Measurements from ENCODE around the gene CSNK2A2. TPM values are rescaled to one million over a fixed set of nuclear protein-coding genes. Genes with fewer than 3 reads are reported as not detected.

Gene CSNK2A2
- total and polyA plus RNA-seq, 2 donors (not counting 3 experiments of a cell fraction or from before 2014, with no cell fraction given): 43.3 to 125 TPM

DNA sequence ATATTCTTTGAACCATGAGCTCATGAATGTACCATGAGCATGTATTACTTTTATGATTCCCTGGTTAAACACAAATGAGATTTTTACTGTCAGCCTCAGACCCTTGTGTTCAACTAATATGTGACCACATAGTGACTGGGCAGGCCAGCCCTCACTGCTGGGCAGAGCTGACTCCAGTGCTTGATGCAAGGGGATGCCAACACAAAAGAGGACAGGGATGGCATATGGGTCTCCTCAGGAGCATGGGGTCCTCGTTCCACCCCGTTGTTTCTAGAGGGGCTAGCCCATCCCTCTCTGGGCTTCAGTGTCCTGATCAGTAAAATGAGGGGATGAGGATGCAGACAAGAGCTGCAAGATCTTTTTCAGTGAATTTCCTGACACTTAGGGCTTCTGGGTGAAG, 88.0 kb downstream of the CSNK2A2 start:
- H3K4me2 ChIP-seq (ENCODE audit: insufficient read depth, low read length): no peak overlapping the region
- H3K9ac ChIP-seq (replicated peaks; ENCODE audit: extremely low read depth, insufficient read depth, low read length): no peak overlapping the region
- dilution Hi-C loops (cut with MboI; ENCODE audit: extremely low pct_ligation_motif_present, low sequenced_read_pairs): no loop called here
- ChIA-PET CTCF (interaction anchor here (1.4 to 1.5 kb wide), 2 partner anchors 12 kb away, joined by 5 to 6 read pairs; no protein-coding TSS in a partner anchor), POLR2A (interaction anchor here (0.5 to 0.6 kb wide), 2 partner anchors 19 to 59 kb away, joined by 3 to 6 read pairs; partner anchors contain the start of gene CFAP20)
- H3K36me3 ChIP-seq (ENCODE audit: control insufficient read depth in 2 of 2, extremely low read depth in 1 of 2, insufficient read depth in 2 of 2, low read length in 2 of 2): peaks cover 5 to 6% of the 10 kb centered on the region in 2 experiments
- FAIRE-seq (no peak), DNase-seq (ENCODE audit: low read depth, low spot score) (no peak)
- no peaks in the 10 kb centered on the region for H3K9me3 ChIP-seq (replicated peaks; ENCODE audit: control insufficient read depth, insufficient read depth, low read length)
- TF ChIP-seq POLR2A (IDR thresholded peaks at IDR 0.05; ENCODE audit: low read depth, low read length): no peak
- TF ChIP-seq MYC (IDR thresholded peaks at IDR 0.05; ENCODE audit: low read depth, low read length): no peak
- TF ChIP-seq JUN (IDR thresholded peaks at IDR 0.05; ENCODE audit: borderline replicate concordance, insufficient read depth, insufficient read length, low read depth): no peak
- no peak for TF ChIP-seq EZH2 (IDR thresholded peaks at IDR 0.05; ENCODE audit: borderline replicate concordance, low read depth, low read length, severe bottlenecking)
- TF ChIP-seq GATA2 (IDR thresholded peaks at IDR 0.05; ENCODE audit: insufficient read depth, insufficient read length, low read depth, low read length): no peak
- TF ChIP-seq, protein P1, sequence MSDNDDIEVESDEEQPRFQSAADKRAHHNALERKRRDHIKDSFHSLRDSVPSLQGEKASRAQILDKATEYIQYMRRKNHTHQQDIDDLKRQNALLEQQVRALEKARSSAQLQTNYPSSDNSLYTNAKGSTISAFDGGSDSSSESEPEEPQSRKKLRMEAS (IDR thresholded peaks at IDR 0.05; ENCODE audit: insufficient read depth, insufficient read length): no peak
- TF ChIP-seq FOS (IDR thresholded peaks at IDR 0.05; ENCODE audit: borderline replicate concordance, insufficient read depth, low read length): no peak
- TF ChIP-seq POLR2AphosphoS5 (IDR thresholded peaks at IDR 0.05; ENCODE audit: insufficient read depth, low read depth, low read length): no peak
- TF ChIP-seq, protein P2, sequence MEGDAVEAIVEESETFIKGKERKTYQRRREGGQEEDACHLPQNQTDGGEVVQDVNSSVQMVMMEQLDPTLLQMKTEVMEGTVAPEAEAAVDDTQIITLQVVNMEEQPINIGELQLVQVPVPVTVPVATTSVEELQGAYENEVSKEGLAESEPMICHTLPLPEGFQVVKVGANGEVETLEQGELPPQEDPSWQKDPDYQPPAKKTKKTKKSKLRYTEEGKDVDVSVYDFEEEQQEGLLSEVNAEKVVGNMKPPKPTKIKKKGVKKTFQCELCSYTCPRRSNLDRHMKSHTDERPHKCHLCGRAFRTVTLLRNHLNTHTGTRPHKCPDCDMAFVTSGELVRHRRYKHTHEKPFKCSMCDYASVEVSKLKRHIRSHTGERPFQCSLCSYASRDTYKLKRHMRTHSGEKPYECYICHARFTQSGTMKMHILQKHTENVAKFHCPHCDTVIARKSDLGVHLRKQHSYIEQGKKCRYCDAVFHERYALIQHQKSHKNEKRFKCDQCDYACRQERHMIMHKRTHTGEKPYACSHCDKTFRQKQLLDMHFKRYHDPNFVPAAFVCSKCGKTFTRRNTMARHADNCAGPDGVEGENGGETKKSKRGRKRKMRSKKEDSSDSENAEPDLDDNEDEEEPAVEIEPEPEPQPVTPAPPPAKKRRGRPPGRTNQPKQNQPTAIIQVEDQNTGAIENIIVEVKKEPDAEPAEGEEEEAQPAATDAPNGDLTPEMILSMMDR (IDR thresholded peaks at IDR 0.05; ENCODE audit: extremely low read depth in 1 of 2, insufficient read depth in 1 of 2, low read depth in 1 of 2, low read length in 2 of 2): no peak
- BruUV-seq (replicated peaks): no TSS peak
- H3K27me3 ChIP-seq (ENCODE audit: control insufficient read depth in 2 of 2, insufficient read depth in 2 of 2, low read length in 2 of 2): no peaks in the 10 kb centered on the region
- no peak overlapping the region for H2AFZ ChIP-seq (ENCODE audit: low read depth, low read length)
- H3K4me3 ChIP-seq (replicated peaks in 1 of 3; ENCODE audit: insufficient read depth in 1 of 3, low read depth in 1 of 3, low read length in 3 of 3): no peak overlapping the region
- H3K79me2 ChIP-seq (ENCODE audit: control insufficient read depth, insufficient read depth, low read length): no peaks in the 10 kb centered on the region
- H4K20me1 ChIP-seq (replicated peaks; ENCODE audit: control insufficient read depth, extremely low read depth, insufficient read depth, low read length): no peaks in the 10 kb centered on the region
- no peak overlapping the region for H3K27ac ChIP-seq (ENCODE audit: insufficient read depth, low read depth, low read length)
- intact Hi-C loops (cut with micrococcal nuclease): no loop called here
- H3K9me1 ChIP-seq (replicated peaks; ENCODE audit: control insufficient read depth, extremely low read depth, insufficient read depth, low read length): no peaks in the 10 kb centered on the region
- H3K4me1 ChIP-seq (ENCODE audit: control insufficient read depth, extremely low read depth, insufficient read depth, low read length): peaks cover 3% of the 10 kb centered on the region

Measured in endothelial cell of umbilical vein (primary cell).